Transverse colon (tissue), 4 donors: ENCODE data around the gene ZNF892. TPM values are rescaled to one million over a fixed set of nuclear protein-coding genes. Genes with fewer than 3 reads are reported as not detected.
A peak's percentile ranks its signal among the peaks of the same experiment; 100 is the strongest.
"Not testable (repeated sequence)": the region's sequence is repeated elsewhere in the genome, so short reads cannot be mapped to it uniquely, and the experiment has no call there.

Experiments
- DNase-seq: peaks from one replicate; pipeline ENCODE4 v3.0.0-alpha.2; 2019
- H3K27ac ChIP-seq, 4 donors: fragments of 200-600 bp; sonication (generic); 2 replicates each; pipeline ENCODE4 v1.5.1; 2016 to 2018; ENCODE audit warnings: inconsistent platforms in 4 of 4
- H3K27me3 ChIP-seq: fragments of 200-600 bp; sonication (generic); 2 replicates; pipeline ENCODE4 v1.5.1; 2017; ENCODE audit warnings: inconsistent platforms
- H3K36me3 ChIP-seq, 4 donors: fragments of 200-600 bp; sonication (generic); 2 replicates each; pipeline ENCODE4 v1.5.1; 2017 to 2019; ENCODE audit warnings: inconsistent platforms in 4 of 4
- H3K4me1 ChIP-seq, 4 donors: fragments of 200-600 bp; sonication (generic); 2 replicates each; pipeline ENCODE4 v1.5.1; 2017 to 2020; ENCODE audit warnings: inconsistent platforms in 4 of 4
- H3K4me3 ChIP-seq, 4 donors: fragments of 200-600 bp; sonication (generic); 1 replicate in 1 of 4; 2 replicates in 3 of 4; pipeline versions ENCODE4 v1.5.1 to v1.6.1; 2017 to 2019; ENCODE audit warnings: inconsistent platforms in 4 of 4
- H3K9me3 ChIP-seq, 2 donors: fragments of 200-600 bp; sonication (generic); 2 replicates each; pipeline ENCODE4 v1.5.1; 2017 to 2019; ENCODE audit warnings: inconsistent platforms in 2 of 2
- CTCF ChIP-seq, 5 experiments: fragments of 200-600 bp in 3 of 5; fragments of 450-650 bp in 2 of 5; sonication (generic) in 3 of 5; IDR thresholded peaks; 1 replicate in 2 of 5; 2 replicates in 3 of 5; pipeline ENCODE4 v1.5.1; 2016 to 2017; ENCODE audit warnings: antibody characterized with exemption in 5 of 5, inconsistent platforms in 3 of 5, mild to moderate bottlenecking in 2 of 5, moderate library complexity in 1 of 5
- EP300 ChIP-seq: sonication (generic); formaldehyde crosslinking; IDR thresholded peaks from one replicate; pipeline ENCODE4 v1.6.1; 2017; ENCODE audit warnings: antibody characterized with exemption, low read depth
- POLR2A ChIP-seq: fragments of 450-650 bp; IDR thresholded peaks from one replicate; pipeline ENCODE4 v1.6.1; 2016; ENCODE audit warnings: antibody characterized with exemption, mild to moderate bottlenecking, moderate library complexity
- POLR2AphosphoS5 ChIP-seq, 3 donors: sonication (generic); formaldehyde crosslinking; IDR thresholded peaks; one replicate each; pipeline ENCODE4 v1.6.1; 2016; ENCODE audit warnings: antibody characterized with exemption in 3 of 3
- WGBS, 2 donors: methylation state at CpG; one replicate each; pipeline ENCODE4 v1.1.5; 2018; ENCODE audit warnings: low coverage in 1 of 2; 5-methylcytosine and 5-hydroxymethylcytosine counted together
- in situ Hi-C, 4 donors: fragments of 200-750 bp; cut with MboI; loops; one replicate each; pipeline versions ENCODE4 v1.15.0 to v1.15.1; 2017; ENCODE audit warnings: low sequenced_read_pairs in 3 of 4, low pct_ligation_motif_present in 1 of 4, low pct_unique_long_range_greater_than_20kb in 1 of 4
- intact Hi-C: fragments of 100-400 bp; cut with DNase I; formaldehyde crosslinking; loops from one replicate; pipeline ENCODE4 v1.15.1; 2023; ENCODE audit warnings: low total_unique reads
- total RNA-seq, 4 donors: library from RNA; depleted of rRNA; stranded (reverse); fragments of >200 nt; gene quantifications; one replicate each; pipeline ENCODE4 v1.1.0, GENCODE V29; 2016

ZNF892 gene
- total RNA-seq, 4 donors from 2014 or later = 3.4 to 6.8 (median 3.5) TPM; not detected in 1

GRCh38 chr2:95185197-95185596, 22.1 kb upstream of the ZNF892 start:
- in situ Hi-C loops = no loop called here
- TF ChIP-seq EP300 (no peak), POLR2A (no peak), POLR2AphosphoS5 (IDR thresholded peaks at IDR 0.05) (no peak), CTCF (IDR thresholded peaks at IDR 0.05) (no peak)
- no peaks in the 10 kb centered on the region for H3K4me1 ChIP-seq
- H3K27ac ChIP-seq = no peak overlapping the region
- intact Hi-C loops = no loop called here
- DNase-seq = no peak
- H3K4me3 ChIP-seq = no peak overlapping the region
- WGBS, 2 donors = 98 to 100% methylated on average over 3 of the region's 3 CpGs
- peaks cover 0 to 24% (median 8%) of the 10 kb centered on the region in 4 donors for H3K36me3 ChIP-seq
- H3K9me3 ChIP-seq = no peaks in the 10 kb centered on the region
- H3K27me3 ChIP-seq = no peaks in the 10 kb centered on the region

- H3K36me3 ChIP-seq = peaks cover 0 to 16% (median 5%) of the 10 kb centered on the region in 4 donors
- WGBS, 2 donors = 81 to 83% methylated on average over 2 of the region's 2 CpGs
- DNase-seq = no peak
- intact Hi-C loops = no loop called here
- TF ChIP-seq POLR2A (no peak), CTCF (IDR thresholded peaks at IDR 0.05) (no peak), POLR2AphosphoS5 (IDR thresholded peaks at IDR 0.05) (no peak), EP300 (no peak)
- H3K27ac ChIP-seq = no peak overlapping the region
- H3K27me3 ChIP-seq = peaks cover 2% of the 10 kb centered on the region
- no peaks in the 10 kb centered on the region for H3K9me3 ChIP-seq
- in situ Hi-C loops = no loop called here
- H3K4me3 ChIP-seq = no peak overlapping the region
- no peaks in the 10 kb centered on the region for H3K4me1 ChIP-seq
Observed at GRCh38 chr2:95185973-95186372, 21.3 kb upstream of the ZNF892 start.

GRCh38 chr2:95192956-95193355, 14.4 kb upstream of the ZNF892 start:
- H3K9me3 ChIP-seq, intact Hi-C loops, H3K27me3 ChIP-seq, H3K4me3 ChIP-seq, H3K36me3 ChIP-seq, in situ Hi-C loops, H3K27ac ChIP-seq, H3K4me1 ChIP-seq: not testable (repeated sequence)
- TF ChIP-seq CTCF (IDR thresholded peaks at IDR 0.05) = peak; percentile 54 to 61 (median 58)
- peak; percentile 73 for DNase-seq
- 20% methylated on average over 15 of the region's 15 CpGs; no CpG with 5 or more reads in 1 of the 2 donors for WGBS, 2 donors

- 89 to 100% methylated on average over 4 of the region's 4 CpGs for WGBS, 2 donors
- H3K27me3 ChIP-seq = no peaks in the 10 kb centered on the region
- intact Hi-C loops = loop anchor here (10.0 kb wide), 1 partner anchor 131 kb away; no protein-coding TSS in a partner anchor
- peaks cover 0 to 21% (median 5%) of the 10 kb centered on the region in 4 donors for H3K4me1 ChIP-seq
- H3K36me3 ChIP-seq = no peaks in the 10 kb centered on the region
- no peak overlapping the region for H3K27ac ChIP-seq
- in situ Hi-C loops = no loop called here
- no peak for TF ChIP-seq POLR2AphosphoS5 (IDR thresholded peaks at IDR 0.05)
- TF ChIP-seq CTCF (IDR thresholded peaks at IDR 0.05) = no peak
- TF ChIP-seq POLR2A = no peak
- TF ChIP-seq EP300 = no peak
- H3K4me3 ChIP-seq = no peak overlapping the region
- no peak for DNase-seq
- no peaks in the 10 kb centered on the region for H3K9me3 ChIP-seq
Observed at GRCh38 chr2:95203911-95204310, 3.4 kb upstream of the ZNF892 start.
